ENCODE results near the gene TPSD1.

DNA sequence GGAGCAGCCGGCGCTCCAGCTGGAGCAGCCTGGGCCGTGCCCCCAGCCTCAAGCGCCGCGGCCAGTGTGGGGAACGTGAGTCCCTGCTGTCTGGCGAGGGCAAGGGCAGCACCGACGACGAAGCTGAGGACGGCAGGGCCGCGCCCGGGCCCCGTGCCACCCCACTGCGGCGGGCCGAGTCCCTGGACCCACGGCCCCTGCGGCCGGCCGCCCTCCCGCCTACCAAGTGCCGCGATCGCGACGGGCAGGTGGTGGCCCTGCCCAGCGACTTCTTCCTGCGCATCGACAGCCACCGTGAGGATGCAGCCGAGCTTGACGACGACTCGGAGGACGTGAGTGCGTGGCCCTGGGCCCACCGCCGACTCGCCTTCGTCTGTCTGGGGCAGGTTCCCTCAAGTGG lies 46.8 kb upstream of the TPSD1 start:
- TF ChIP-seq POLR2AphosphoS5 (IDR thresholded peaks at IDR 0.05) (no peak), POLR2A (IDR thresholded peaks at IDR 0.05) (no peak), EP300 (IDR thresholded peaks at IDR 0.05) (no peak)
- TF ChIP-seq, protein P1, sequence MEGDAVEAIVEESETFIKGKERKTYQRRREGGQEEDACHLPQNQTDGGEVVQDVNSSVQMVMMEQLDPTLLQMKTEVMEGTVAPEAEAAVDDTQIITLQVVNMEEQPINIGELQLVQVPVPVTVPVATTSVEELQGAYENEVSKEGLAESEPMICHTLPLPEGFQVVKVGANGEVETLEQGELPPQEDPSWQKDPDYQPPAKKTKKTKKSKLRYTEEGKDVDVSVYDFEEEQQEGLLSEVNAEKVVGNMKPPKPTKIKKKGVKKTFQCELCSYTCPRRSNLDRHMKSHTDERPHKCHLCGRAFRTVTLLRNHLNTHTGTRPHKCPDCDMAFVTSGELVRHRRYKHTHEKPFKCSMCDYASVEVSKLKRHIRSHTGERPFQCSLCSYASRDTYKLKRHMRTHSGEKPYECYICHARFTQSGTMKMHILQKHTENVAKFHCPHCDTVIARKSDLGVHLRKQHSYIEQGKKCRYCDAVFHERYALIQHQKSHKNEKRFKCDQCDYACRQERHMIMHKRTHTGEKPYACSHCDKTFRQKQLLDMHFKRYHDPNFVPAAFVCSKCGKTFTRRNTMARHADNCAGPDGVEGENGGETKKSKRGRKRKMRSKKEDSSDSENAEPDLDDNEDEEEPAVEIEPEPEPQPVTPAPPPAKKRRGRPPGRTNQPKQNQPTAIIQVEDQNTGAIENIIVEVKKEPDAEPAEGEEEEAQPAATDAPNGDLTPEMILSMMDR (IDR thresholded peaks at IDR 0.05), result no peak

Measured in stomach (tissue), 4 donors.